GM12878 (cell line): ENCODE measurements around the gene DCN.

ENCODE experiments used
- BRCA1 ChIP-seq: IDR thresholded peaks from 2 replicates; pipeline ENCODE4 v1.6.1; 2011; ENCODE audit warnings: low read depth, low read length, improper control_type of control experiment
- DPF2 ChIP-seq: fragments of 450-650 bp; IDR thresholded peaks from 2 replicates; pipeline ENCODE4 v1.6.1; 2017; ENCODE audit warnings: mild to moderate bottlenecking
- FOS ChIP-seq: IDR thresholded peaks from 3 replicates; pipeline ENCODE4 v1.6.1; 2011; ENCODE audit warnings: borderline replicate concordance; ENCODE audit not compliant: insufficient read length; ENCODE audit errors: extremely low read depth
- POLR2A ChIP-seq: IDR thresholded peaks from 2 replicates; pipeline ENCODE4 v1.6.1; 2011; ENCODE audit warnings: low read depth, mild to moderate bottlenecking, low read length
- RAD21 ChIP-seq: IDR thresholded peaks from 2 replicates; pipeline ENCODE4 v1.6.1; 2011; ENCODE audit warnings: mild to moderate bottlenecking, low read depth, low read length, moderate library complexity; ENCODE audit not compliant: insufficient read depth
- SIN3A ChIP-seq: IDR thresholded peaks from 2 replicates; pipeline ENCODE4 v1.6.1; 2012; ENCODE audit warnings: low read depth, low read length, improper control_type of control experiment
- SRF ChIP-seq, 2 experiments: IDR thresholded peaks; 2 replicates each; pipeline ENCODE4 v1.6.1; 2011; ENCODE audit warnings: low read depth in 2 of 2, low read length in 2 of 2, mild to moderate bottlenecking in 1 of 2, moderate library complexity in 1 of 2
- TARDBP ChIP-seq: IDR thresholded peaks from 2 replicates; pipeline ENCODE4 v1.6.1; 2016; ENCODE audit warnings: borderline replicate concordance
- TCF12 ChIP-seq: IDR thresholded peaks from 2 replicates; pipeline ENCODE4 v1.6.1; 2011; ENCODE audit warnings: low read depth, mild to moderate bottlenecking, low read length
- TF ChIP-seq, protein P1 (sequence below): IDR thresholded peaks from 2 replicates; pipeline ENCODE4 v1.6.1; 2012; ENCODE audit warnings: low read depth, low read length, improper control_type of control experiment
- TF ChIP-seq, protein P2 (sequence below): IDR thresholded peaks from 2 replicates; pipeline ENCODE4 v1.6.1; 2011; ENCODE audit warnings: low read depth, low read length, improper control_type of control experiment, borderline replicate concordance
- TF ChIP-seq, protein P3 (sequence below), 3 experiments: IDR thresholded peaks in 2 of 3; conservative IDR thresholded peaks in 1 of 3; 2 replicates each; pipeline ENCODE4 v1.5.1; 2011; ENCODE audit warnings: low read depth in 3 of 3, low read length in 3 of 3, mild to moderate bottlenecking in 3 of 3, control low read depth in 2 of 3, moderate library complexity in 2 of 3, inconsistent platforms in 1 of 3, mixed read lengths in 1 of 3; ENCODE audit not compliant: control insufficient read depth in 2 of 3, insufficient read depth in 1 of 3; ENCODE audit errors: extremely low read depth in 1 of 3
- TF ChIP-seq, protein P4 (sequence below): fragments of 450-650 bp; IDR thresholded peaks from 2 replicates; pipeline ENCODE4 v1.6.1; 2017; ENCODE audit warnings: mild to moderate bottlenecking, low read depth, inconsistent platforms; ENCODE audit not compliant: poor library complexity, severe bottlenecking

DNA sequence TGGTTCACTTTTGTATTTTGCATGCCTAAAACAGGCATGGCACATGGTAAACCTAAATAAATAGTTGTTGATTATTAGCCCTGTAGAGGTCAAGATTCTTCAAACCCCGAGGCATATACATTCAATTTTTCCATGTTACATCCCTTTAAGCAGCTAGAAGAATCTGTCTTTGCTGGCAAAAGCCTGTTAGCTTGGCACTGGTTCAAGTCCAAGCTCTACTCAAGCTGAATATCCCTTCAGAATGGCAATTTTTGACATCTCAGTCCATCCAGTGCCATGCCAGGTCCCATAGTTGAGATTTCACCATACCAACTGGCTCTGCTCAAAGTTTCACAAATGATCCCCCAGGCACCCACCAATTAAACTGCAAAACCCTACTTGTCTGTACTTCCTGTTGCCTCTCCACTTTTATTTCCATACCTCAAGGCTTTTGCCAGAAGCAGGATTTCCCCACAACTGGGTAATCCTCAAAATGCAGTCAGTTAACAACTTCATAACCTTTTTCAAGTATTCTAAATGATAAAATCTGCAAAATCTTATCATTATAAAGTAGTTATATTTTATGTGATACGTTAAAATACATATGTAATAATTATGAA, 9.0 kb upstream of the DCN start:
- TF ChIP-seq, protein P1, sequence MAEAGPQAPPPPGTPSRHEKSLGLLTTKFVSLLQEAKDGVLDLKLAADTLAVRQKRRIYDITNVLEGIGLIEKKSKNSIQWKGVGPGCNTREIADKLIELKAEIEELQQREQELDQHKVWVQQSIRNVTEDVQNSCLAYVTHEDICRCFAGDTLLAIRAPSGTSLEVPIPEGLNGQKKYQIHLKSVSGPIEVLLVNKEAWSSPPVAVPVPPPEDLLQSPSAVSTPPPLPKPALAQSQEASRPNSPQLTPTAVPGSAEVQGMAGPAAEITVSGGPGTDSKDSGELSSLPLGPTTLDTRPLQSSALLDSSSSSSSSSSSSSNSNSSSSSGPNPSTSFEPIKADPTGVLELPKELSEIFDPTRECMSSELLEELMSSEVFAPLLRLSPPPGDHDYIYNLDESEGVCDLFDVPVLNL, result no peak
- TF ChIP-seq TCF12, result no peak
- no peak for TF ChIP-seq FOS
- TF ChIP-seq TARDBP, result no peak
- no peak for TF ChIP-seq SIN3A
- TF ChIP-seq, protein P2, sequence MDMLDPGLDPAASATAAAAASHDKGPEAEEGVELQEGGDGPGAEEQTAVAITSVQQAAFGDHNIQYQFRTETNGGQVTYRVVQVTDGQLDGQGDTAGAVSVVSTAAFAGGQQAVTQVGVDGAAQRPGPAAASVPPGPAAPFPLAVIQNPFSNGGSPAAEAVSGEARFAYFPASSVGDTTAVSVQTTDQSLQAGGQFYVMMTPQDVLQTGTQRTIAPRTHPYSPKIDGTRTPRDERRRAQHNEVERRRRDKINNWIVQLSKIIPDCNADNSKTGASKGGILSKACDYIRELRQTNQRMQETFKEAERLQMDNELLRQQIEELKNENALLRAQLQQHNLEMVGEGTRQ, result no peak
- no peak for TF ChIP-seq BRCA1
- TF ChIP-seq, protein P3, sequence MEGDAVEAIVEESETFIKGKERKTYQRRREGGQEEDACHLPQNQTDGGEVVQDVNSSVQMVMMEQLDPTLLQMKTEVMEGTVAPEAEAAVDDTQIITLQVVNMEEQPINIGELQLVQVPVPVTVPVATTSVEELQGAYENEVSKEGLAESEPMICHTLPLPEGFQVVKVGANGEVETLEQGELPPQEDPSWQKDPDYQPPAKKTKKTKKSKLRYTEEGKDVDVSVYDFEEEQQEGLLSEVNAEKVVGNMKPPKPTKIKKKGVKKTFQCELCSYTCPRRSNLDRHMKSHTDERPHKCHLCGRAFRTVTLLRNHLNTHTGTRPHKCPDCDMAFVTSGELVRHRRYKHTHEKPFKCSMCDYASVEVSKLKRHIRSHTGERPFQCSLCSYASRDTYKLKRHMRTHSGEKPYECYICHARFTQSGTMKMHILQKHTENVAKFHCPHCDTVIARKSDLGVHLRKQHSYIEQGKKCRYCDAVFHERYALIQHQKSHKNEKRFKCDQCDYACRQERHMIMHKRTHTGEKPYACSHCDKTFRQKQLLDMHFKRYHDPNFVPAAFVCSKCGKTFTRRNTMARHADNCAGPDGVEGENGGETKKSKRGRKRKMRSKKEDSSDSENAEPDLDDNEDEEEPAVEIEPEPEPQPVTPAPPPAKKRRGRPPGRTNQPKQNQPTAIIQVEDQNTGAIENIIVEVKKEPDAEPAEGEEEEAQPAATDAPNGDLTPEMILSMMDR (IDR thresholded peaks at IDR 0.05 in 2 of 3, conservative IDR thresholded peaks at IDR 0.05 in 1 of 3; ENCODE audit: control insufficient read depth in 2 of 3, extremely low read depth in 1 of 3, insufficient read depth in 1 of 3, low read depth in 3 of 3, low read length in 3 of 3), result no peak
- TF ChIP-seq, protein P4, sequence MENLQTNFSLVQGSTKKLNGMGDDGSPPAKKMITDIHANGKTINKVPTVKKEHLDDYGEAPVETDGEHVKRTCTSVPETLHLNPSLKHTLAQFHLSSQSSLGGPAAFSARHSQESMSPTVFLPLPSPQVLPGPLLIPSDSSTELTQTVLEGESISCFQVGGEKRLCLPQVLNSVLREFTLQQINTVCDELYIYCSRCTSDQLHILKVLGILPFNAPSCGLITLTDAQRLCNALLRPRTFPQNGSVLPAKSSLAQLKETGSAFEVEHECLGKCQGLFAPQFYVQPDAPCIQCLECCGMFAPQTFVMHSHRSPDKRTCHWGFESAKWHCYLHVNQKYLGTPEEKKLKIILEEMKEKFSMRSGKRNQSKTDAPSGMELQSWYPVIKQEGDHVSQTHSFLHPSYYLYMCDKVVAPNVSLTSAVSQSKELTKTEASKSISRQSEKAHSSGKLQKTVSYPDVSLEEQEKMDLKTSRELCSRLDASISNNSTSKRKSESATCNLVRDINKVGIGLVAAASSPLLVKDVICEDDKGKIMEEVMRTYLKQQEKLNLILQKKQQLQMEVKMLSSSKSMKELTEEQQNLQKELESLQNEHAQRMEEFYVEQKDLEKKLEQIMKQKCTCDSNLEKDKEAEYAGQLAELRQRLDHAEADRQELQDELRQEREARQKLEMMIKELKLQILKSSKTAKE, result no peak
- no peak for TF ChIP-seq RAD21
- TF ChIP-seq DPF2, result no peak
- no peak for TF ChIP-seq POLR2A
- no peak for TF ChIP-seq SRF (IDR thresholded peaks at IDR 0.05; ENCODE audit: low read depth in 2 of 2, low read length in 2 of 2)
